ENCODE measurements around the gene SLC38A1.
A peak's percentile ranks its signal among the peaks of the same experiment; 100 is the strongest.
"Not testable (repeated sequence)": the region's sequence is repeated elsewhere in the genome, so short reads cannot be mapped to it uniquely, and the experiment has no call there.

Gene SLC38A1

GRCh38 chr12:46201284-46201789 lies 67.5 kb downstream of the SLC38A1 start:
- no peak for DNase-seq

GRCh38 chr12:46200551-46200950 lies 68.3 kb downstream of the SLC38A1 start:
- DNase-seq = no peak

DNA sequence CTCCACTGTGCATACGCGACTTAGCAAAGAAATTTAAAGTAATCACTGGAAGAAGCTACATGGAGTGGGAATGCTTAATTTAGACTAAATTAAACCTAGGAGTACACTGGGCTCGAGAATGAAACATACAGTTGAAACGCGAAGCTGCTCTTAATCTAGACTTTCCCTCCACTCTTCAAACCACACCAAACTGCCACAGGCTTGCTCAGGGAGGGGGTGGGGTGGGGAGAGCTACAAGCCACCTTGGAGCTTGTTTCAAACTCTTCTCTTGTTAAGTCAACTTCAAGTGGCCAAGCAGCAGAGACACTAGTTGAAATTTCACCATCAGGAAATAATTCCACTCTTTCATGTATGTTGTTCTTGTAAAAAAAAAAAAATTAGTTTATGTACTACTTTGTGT lies 69.9 kb downstream of the SLC38A1 start:
- no peak for DNase-seq

- no peak for DNase-seq
Observed at GRCh38 chr12:46197883-46198282, 71.0 kb downstream of the SLC38A1 start.

- not testable (repeated sequence) for DNase-seq
Observed at GRCh38 chr12:46190533-46190932, 78.3 kb downstream of the SLC38A1 start.

- DNase-seq = no peak
Observed at GRCh38 chr12:46188170-46188569, 80.7 kb downstream of the SLC38A1 start.

- DNase-seq = no peak
Observed at GRCh38 chr12:46187023-46187422, 81.8 kb downstream of the SLC38A1 start.

DNA sequence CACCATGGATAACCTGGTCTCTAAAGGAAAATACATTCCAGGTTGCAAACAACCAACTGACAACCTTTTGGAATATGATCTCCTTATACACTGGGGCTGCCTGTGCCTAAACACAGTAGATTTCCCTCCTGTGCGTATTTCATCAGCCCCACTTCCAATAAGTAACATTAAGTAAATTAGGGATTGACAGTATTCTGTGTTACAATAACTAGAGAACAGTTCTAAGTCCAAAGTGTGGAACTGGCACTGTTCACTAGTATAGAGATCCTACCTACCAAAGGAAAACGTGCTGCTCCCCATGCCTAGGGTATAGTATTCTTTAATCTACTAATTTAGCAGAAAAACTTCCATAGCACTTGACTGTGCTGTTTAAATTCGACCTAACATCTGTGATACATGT lies 82.8 kb downstream of the SLC38A1 start:
- no peak for DNase-seq

DNA sequence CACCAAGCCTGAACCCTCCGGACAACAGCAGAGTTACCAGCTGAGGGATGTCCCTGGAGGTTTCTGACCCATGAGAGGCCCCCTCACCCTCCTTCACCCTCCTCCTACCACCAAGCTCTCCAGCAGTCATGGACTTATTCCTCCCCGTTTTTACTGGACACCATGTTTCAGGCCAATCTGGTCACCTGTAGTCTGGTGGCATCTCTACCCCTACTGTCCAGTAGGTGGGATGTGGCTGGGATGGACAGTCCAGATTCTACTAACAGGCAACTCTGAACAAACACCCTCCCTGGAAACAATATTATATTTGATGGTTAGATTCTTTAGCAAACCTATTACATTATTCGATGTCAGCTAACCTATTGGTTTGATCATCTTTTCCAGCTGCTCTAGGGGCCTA lies 83.2 kb downstream of the SLC38A1 start:
- DNase-seq = no peak

- DNase-seq = no peak
Observed at GRCh38 chr12:46184798-46185595, 83.8 kb downstream of the SLC38A1 start.

- no peak for DNase-seq
Observed at GRCh38 chr12:46183112-46183511, 85.7 kb downstream of the SLC38A1 start.

DNA sequence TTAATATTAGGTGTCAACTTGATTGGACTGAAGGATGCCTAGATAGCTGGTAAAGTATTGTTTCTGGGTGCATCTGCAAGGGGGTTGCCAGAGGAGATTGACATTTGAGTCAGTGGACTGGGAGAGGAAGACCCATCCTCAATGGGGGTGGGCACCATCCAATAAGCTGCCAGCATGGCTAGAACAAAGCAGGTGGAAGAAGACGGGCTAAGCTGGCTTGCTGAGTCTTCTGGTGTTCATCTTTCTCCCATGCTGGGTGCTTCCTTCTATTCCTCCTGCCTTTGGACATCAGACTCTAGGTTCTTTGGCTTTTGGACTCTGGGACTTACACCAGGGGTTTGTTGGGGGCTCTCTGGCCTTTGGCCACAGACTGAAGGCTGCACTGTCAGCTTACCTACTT lies 87.4 kb downstream of the SLC38A1 start:
- no peak for DNase-seq

DNA sequence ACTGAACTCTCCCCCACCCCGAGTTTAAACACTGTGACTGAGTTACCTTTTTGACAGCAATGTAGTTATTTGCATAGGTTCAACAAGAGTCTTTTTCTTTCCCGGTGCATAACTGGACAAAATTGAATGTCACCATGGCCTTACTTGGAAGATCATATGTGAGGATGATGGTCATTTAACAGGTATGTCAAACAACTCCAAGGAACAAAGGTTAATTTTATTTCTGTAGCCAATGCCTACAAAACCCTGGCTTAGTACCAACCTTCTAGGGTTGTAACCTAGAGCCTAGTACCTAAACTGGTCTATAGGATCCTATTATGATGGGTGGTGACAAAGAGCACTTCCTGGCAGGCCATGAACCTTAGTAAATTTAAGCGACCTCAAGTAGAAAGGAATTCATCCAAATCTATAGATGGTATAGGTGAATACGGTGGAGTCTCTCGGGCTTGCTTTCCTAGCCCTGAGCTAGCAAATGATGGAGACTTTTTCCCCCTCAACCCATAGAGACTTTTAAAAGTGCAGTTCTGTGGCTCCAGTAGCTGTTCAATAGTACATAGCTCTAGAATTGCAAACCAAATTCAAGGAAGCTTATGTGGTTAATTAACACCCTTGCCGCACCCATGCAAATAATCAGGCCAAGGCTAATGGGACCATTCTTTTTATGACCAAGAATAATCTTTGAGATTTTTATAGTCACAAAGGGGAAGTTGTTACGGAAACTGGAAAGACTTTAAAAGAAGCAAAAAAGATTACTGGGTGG lies 89.0 kb downstream of the SLC38A1 start:
- DNase-seq = no peak

DNA sequence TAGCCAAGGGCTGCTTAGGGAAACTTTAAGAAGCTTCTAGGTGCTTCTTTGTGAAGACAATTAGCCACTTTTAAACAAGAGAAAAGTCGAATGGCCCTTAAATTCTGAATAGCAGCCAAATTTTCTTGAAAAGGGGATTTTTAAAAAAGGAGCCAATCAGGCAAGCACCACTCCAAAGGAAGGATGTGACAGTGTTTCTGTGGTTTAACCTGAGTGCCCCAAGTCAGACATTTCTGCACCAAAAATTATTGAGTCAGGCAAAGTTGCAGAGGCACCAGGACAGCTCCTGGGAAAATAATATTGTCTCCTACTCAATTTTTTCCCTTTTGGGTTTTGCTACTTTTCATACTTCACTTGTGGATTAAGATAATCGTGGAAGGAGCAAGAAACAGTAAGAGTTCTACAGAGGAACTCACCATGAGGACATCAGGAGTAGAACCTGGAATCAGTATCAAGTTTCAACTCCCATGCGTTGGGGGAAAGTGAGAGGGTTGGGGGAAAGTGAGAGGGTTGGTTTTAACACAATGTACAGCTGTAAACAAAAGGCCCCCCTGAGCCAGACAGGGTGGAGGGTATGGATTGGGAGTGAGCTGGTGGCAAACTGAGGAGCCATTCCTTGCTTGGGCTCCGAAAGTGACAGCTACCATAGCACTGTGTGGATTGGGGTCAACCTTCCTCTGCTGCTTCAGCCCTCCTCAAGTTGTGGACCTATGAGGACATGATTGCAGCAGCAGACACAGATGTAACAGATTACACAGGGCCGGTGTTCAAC lies 90.8 kb downstream of the SLC38A1 start:
- DNase-seq = peak in 1 of 2 experiments; percentile 2

DNA sequence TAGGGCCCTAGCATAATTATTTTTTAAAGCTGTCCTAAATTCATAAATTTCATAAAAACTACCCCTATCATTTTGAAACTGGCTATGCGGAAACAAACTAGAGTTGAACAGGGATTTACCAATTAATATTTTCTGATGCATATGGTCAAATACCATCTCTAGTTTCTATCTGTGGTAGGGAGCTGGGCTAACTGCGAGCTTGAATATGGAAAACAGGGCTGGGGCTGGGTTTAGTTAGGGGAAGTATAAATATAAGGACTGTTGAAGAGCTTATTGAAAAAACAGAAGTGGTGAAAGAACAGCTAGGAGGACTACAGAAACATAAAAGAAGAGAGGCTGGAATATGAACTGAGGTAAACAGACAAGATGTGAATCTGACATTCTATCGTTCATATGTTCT lies 91.8 kb downstream of the SLC38A1 start:
- DNase-seq = no peak

DNA sequence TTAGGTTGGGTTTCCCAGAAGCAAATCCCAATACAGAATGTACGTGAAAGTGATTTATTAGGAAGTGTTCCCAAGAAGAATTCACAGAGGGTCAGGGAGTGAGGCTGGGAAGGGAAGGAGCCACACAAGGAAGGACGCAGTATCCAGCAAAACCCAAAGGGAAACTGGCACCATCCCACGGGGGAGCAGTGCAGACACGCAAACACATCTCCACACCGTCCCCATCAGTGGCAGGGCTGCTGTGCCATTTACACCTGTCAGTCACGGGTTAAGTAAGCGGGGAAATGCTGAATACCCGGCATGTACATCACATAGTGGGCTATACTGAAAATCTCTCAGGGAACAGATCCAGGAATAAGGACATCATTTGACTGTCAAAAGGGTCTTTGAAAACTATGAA lies 93.9 kb downstream of the SLC38A1 start:
- no peak for DNase-seq

- DNase-seq = no peak
Observed at GRCh38 chr12:46174061-46174662, 94.7 kb downstream of the SLC38A1 start.

DNA sequence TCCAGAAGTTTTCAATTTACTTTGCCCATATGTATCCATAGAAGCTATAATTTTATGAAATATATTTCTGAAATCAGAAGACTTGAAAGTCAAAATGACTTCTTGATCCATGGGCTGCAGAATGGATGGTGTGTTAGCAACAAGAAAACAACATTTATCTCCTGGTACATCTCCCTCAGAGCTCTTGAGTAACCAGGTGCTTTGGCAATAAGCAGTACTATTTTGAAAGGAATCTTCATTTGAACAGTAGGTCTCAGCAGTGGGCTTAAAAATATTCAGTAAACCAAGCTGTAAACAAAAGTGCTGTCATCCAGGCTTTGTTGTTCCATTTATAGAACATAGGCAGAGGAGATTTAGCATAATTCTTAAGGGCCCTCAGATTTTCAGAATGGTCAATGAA lies 100.4 kb downstream of the SLC38A1 start:
- no peak for DNase-seq

DNA sequence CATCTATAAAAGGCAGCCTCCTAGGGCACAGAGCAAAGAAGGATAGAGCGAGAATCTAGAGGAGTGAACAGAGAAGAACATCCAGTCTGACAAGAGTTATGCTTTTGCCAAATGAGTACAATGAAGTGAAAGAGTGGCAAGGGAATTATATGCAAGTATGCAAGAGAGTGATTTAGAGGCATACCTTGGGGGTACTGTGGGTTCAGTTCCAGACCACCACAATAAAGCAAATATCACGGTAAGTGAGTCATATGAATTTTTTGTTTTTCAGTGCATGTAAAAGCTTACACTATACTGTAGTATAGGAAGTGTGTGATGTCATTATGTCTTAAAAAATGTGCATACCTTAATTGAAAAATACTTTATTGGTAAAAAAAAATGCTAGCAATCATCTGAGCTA lies 101.4 kb downstream of the SLC38A1 start:
- DNase-seq = no peak

- no peak for DNase-seq
Observed at GRCh38 chr12:46165191-46165590, 103.7 kb downstream of the SLC38A1 start.

DNA sequence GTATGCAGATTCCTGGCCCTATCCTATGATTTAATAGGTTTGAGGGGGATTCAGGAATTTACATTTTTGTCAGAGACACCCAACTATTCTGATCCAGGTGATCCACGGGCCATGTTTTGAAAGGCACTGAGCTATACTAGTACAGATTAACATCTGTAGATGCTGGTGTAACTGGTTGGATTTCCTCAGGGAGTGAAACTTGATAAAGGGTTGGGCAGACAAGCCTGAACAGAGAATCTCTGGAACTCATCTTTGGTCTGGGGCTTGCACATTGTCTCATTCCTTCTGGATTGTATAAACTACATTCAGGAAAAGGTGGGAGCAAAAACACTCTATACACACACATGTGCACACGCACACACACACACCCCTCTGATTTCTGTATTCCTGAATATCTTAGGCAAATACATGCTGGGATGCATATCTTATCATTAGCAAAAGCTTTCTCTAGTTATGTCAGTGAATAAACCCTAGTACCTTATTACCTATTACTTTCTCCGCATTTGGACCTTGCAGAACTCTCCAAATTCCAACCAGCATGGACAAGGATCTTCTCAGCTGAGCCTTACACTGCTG lies 104.6 kb downstream of the SLC38A1 start:
- no peak for DNase-seq

- not testable (repeated sequence) for DNase-seq
Observed at GRCh38 chr12:46162549-46163076, 106.2 kb downstream of the SLC38A1 start.

Measured in NCI-H524 (cell line).